ENCODE data around the gene OGFOD1.

The OGFOD1 gene

DNA sequence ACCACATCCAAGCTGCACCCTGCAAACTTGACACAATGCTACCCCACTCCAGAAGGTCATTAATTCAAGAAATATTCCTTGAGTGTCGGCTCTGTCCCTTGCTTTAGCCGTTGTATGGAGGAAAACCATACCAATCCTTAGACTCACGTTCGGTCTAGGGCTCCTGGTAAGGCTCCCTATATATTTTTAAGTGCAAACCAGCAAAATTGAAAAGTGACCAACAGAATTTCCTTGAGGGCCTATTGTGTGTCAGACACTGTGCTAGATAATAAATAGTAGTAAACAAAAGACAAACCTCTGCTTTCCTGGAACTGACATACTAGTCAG is 68.9 kb downstream of the OGFOD1 start:
- TF ChIP-seq, protein P1, sequence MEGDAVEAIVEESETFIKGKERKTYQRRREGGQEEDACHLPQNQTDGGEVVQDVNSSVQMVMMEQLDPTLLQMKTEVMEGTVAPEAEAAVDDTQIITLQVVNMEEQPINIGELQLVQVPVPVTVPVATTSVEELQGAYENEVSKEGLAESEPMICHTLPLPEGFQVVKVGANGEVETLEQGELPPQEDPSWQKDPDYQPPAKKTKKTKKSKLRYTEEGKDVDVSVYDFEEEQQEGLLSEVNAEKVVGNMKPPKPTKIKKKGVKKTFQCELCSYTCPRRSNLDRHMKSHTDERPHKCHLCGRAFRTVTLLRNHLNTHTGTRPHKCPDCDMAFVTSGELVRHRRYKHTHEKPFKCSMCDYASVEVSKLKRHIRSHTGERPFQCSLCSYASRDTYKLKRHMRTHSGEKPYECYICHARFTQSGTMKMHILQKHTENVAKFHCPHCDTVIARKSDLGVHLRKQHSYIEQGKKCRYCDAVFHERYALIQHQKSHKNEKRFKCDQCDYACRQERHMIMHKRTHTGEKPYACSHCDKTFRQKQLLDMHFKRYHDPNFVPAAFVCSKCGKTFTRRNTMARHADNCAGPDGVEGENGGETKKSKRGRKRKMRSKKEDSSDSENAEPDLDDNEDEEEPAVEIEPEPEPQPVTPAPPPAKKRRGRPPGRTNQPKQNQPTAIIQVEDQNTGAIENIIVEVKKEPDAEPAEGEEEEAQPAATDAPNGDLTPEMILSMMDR (IDR thresholded peaks at IDR 0.05; ENCODE audit: control extremely low read depth, extremely low read depth, low read depth, missing control alignments) = no peak
- POLR2A ChIA-PET = no interaction called here
- no peak for DNase-seq (ENCODE audit: extremely low spot score)
- CTCF ChIA-PET = no interaction called here

- POLR2A ChIA-PET = no interaction called here
- CTCF ChIA-PET = no interaction called here
- TF ChIP-seq, protein P1 (IDR thresholded peaks at IDR 0.05; ENCODE audit: control extremely low read depth, extremely low read depth, low read depth, missing control alignments) = no peak
- DNase-seq (ENCODE audit: extremely low spot score) = no peak
These were observed 73.9 kb downstream of the OGFOD1 start for GRCh38 chr16:56525236-56525635.

All from GM10248 (cell line).